ENCODE data around the gene KDM4B.
"Not testable (repeated sequence)": the region's sequence is repeated elsewhere in the genome, so short reads cannot be mapped to it uniquely, and the experiment has no call there.

KDM4B gene

DNA sequence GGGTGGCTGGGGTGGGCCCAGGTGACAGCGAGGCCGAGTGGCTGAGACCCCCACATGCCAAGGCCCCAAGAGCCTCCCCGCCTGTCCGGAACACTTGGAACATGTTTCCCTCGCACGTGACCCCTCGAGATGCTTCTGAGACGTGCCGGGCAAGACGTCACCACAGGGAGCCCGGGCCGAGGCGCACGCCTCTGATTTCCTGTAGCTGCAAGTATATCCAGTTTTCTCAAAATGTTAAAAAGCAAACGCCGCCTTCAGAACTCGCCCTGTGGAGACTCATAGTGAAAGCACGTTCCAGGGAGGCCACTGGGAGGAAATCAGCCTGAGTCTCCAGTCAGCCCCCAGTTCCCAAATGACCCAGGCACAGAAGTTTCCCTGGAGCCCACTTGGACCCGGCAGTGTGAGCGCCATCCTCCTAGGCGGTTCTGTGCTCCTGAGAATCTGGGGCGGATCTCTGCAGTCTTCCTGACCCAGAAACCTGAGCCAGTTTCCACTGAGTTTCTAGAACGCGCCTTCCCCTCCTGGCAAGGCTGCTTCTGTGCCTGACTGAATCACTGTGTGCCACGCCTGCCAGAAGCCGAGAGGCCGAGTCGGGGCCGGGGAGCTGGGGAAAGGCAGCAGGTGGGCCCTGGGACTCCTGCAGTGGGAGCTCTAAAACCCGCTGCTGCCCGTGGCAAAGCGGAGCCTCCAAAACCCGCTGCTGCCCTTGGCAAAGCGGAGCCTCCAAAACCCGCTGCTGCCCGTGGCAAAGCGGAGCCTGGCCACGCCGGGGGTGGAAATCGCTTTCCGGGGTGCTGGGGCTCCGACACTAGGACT lies 179.3 kb downstream of the KDM4B start:
- DNase-seq (ENCODE audit: low read depth in 2 of 2) = no peak

DNA sequence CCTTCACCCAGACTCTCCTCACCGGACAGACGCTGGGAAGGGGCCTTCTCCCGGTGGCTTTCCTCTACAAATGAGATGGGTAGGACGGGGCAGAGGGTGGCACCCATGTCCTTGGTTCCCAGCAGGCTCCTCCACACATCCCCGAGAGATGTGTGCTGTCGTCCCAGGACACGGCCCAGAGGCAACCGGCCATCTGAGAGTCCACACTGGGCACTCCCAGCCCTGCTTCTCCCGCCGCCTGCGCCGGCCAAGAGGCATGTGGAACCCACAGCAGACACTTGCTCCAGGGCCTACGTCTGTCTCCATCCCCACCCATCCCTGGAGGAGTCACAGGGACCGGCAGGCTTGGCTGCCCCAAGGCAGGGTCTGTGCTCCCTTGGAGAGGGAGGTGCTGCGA lies 179.9 kb downstream of the KDM4B start:
- DNase-seq (ENCODE audit: low read depth in 2 of 2) = no peak

DNA sequence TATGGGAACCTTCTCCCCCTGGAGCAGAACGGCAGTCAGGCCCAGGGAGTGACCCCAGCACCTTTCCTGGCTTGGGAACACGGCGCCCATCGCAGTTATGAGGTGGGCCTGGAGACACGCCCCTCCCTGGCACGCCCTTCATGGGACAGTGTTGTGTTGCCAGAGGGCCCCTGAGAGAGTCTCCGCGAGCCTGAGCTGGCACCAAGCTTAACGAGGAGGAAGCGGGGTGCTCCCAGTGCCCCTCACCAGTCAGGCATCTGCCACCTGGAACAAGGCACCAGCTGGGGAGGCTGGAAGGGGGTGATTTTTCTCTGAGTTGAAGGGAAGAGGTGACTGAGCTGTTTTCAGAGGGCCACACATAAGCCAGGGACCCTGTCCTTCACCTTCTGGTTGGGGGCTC lies 180.6 kb downstream of the KDM4B start:
- DNase-seq (ENCODE audit: low read depth in 2 of 2) = no peak

GRCh38 chr19:5149932-5150901 lies 181.3 kb downstream of the KDM4B start:
- DNase-seq (ENCODE audit: low read depth in 2 of 2) = no peak

DNA sequence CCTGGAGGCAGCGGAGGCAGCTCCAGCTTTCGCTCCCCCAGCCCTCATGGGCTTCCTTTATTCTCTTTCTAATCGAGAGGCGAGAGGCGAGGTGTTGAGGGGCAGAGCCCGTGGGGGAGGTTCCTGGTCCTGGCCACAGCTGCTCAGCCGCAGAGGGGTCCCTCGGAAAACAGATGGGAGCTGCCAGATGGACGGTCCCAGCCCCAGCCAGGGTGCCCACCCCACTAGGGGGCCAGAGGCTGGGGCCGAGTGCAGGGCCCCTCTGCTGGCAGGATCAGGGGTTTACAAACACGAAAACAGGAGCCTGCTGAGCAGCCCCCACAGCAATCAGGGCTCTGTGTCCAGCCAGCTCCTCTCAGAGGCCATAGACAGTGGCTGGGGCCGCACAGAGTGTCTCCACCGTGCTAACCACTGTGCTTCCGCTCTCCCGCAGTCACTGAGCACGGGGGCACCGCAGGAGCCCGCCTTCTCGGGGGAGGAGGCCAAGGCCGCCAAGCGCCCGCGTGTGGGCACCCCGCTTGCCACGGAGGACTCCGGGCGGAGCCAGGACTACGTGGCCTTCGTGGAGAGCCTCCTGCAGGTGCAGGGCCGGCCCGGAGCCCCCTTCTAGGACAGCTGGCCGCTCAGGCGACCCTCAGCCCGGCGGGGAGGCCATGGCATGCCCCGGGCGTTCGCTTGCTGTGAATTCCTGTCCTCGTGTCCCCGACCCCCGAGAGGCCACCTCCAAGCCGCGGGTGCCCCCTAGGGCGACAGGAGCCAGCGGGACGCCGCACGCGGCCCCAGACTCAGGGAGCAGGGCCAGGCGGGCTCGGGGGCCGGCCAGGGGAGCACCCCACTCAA lies 182.2 kb downstream of the KDM4B start:
- no peak for DNase-seq (ENCODE audit: low read depth in 2 of 2)

DNA sequence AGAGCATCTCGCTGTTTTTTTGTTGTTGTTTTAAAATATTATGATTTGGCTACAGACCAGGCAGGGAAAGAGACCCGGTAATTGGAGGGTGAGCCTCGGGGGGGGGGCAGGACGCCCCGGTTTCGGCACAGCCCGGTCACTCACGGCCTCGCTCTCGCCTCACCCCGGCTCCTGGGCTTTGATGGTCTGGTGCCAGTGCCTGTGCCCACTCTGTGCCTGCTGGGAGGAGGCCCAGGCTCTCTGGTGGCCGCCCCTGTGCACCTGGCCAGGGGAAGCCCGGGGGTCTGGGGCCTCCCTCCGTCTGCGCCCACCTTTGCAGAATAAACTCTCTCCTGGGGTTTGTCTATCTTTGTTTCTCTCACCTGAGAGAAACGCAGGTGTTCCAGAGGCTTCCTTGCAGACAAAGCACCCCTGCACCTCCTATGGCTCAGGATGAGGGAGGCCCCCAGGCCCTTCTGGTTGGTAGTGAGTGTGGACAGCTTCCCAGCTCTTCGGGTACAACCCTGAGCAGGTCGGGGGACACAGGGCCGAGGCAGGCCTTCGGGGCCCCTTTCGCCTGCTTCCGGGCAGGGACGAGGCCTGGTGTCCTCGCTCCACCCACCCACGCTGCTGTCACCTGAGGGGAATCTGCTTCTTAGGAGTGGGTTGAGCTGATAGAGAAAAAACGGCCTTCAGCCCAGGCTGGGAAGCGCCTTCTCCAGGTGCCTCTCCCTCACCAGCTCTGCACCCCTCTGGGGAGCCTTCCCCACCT lies 183.3 kb downstream of the KDM4B start:
- no peak for DNase-seq (ENCODE audit: low read depth in 2 of 2)

- no peak for DNase-seq (ENCODE audit: low read depth in 2 of 2)
Measured at GRCh38 chr19:5152767-5153532, 184.0 kb downstream of the KDM4B start.

GRCh38 chr19:5153601-5154128 lies 184.8 kb downstream of the KDM4B start:
- no peak for DNase-seq (ENCODE audit: low read depth in 2 of 2)

- DNase-seq (ENCODE audit: low read depth in 2 of 2) = peak; percentile 34 to 42
Measured at GRCh38 chr19:5154129-5154798, 185.4 kb downstream of the KDM4B start.

DNA sequence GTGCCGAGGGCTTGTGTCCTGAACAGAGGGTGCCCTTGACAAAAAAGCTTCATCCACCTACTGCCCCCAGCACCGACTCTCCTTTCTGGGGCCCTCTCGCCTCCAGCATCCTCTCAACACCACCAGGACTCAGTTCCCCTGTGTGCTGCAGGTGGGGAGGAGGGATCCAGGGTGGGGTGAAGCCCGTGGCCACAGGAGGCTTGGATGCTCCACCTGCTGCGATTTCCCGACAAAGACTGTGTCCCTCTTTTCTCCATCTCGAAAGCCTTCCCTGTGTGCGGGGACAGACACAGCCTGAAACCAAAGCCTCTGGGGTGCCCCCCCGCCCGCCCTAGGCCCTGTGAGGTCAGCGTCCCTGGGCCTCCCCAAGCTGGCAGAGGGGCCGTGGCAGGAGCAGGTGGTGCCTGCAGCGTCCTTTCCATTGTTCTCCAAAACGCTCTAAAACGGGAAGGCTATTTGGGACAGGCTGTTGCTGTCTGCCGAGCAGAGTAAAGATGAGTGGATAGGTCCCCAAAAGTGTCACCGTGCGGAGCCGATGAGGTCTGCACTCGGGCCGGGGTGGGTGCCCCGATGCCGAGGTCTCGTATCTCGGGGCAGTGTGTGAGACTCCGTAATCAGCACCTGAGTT lies 186.0 kb downstream of the KDM4B start:
- no peak for DNase-seq (ENCODE audit: low read depth in 2 of 2)

DNA sequence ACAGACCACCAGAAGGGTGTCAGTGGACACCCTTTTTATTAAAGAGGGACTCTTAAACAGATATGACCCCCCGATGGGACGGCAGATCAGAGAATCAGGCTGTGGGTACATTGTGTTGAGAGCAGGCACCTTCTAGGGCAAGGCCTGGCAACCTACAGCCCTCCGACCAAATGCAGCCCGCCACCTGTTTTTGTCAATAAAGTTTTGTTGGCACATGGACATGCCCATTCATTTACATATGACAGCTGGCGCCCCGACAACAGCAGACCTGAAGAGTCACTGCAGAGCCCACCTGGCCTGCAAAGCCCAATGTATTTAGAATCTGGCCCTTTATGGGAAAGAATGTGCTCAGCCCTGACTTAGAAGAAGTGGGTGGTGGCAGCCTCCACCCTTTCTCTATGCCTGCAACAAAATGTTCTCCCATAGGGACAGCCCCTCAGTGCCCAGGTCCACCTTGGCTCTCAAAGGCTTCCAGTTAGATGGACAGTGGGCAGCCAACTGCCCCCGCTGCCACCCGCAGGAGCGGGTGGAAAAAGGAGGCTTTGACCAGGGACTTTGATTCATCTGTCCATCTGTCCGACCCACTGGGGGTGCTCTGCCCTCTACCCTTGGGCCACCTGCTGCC lies 186.8 kb downstream of the KDM4B start:
- no peak for DNase-seq (ENCODE audit: low read depth in 2 of 2)

- no peak for DNase-seq (ENCODE audit: low read depth in 2 of 2)
Measured at GRCh38 chr19:5156231-5156986, 187.5 kb downstream of the KDM4B start.

GRCh38 chr19:5157186-5157585 lies 188.3 kb downstream of the KDM4B start:
- no peak for DNase-seq (ENCODE audit: low read depth in 2 of 2)

DNA sequence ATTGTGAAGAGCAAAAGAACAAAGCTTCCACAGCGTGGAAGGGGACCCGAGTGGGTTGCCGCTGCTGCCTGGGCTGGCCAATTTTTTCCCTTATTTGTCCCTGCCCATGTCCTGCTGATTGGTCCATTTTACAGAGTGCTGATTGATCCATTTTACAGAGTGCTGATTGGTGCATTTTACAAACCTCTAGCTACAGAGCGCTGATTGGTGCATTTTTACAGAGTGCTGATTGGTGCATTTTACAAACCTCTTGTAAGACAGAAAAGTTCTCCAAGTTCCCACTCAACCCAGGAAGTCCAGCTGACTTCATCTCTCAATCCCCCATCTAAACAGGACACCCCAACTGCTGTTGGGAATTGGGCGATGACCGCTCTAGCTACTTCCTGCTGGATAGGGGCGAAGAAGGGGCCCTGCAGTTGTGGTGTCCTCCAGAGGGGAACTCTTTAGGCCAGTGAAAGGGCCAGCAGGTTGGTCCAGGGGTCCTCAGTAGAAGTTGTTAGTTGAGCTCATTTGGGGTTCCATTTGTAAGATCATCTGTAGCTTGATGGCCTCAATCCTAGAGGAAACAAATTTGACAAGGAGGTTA lies 189.7 kb downstream of the KDM4B start:
- DNase-seq (ENCODE audit: low read depth in 2 of 2) = not testable (repeated sequence)

- not testable (repeated sequence) for DNase-seq (ENCODE audit: low read depth in 2 of 2)
Measured at GRCh38 chr19:5160158-5160795, 191.4 kb downstream of the KDM4B start.

DNA sequence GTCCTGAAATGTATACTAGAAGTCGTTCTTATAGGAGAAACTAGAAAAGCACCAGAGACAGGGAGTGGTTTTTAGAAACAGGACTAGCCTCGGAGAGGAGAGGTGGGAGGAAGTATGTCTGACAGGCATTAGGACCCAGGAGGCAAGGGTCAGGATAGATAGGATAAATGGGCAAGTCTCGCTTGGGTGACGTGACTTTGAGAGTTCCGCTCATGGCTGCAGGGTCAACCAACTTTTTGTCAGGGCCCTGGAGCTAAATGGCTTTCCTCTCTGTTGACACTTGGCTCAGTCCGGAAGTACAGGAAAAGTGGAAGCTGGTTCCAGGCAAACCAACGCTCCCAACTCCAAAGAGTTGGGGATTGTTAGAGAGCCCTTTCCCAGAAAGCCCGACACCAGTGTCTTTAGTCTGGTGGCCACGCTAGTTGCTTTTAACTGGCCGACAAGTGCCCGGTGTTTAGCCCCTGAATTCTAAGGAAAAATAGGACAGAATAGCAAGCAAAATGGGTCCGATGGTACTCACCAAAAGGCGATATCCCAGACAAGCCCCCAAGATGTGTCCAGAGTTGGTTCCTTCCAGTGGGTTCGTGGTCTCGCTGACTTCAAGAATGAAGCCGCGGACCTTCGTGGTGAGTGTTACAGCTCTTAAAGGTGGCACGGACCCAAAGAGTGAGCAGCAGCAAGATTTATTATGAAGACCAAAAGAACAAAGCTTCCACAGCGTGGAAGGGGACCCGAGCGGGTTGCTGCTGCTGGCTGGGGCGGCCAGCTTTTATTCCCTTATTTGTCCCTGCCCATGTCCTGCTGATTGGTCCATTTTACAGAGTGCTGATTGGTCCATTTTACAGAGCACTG lies 196.2 kb downstream of the KDM4B start:
- not testable (repeated sequence) for DNase-seq (ENCODE audit: low read depth in 2 of 2)

Measured in stimulated activated CD4-positive, alpha-beta T cell treated with anti-CD3 and anti-CD28 coated beads, Interleukin-4, amount 100 ng/mL, for 48 hours (primary cell).